Stimulated activated CD8-positive, alpha-beta memory T cell treated with anti-CD3 and anti-CD28 coated beads, Interleukin-4, amount 100 ng/mL, for 48 hours (primary cell): Measurements from ENCODE around the gene CIAO1.
"Not testable (repeated sequence)": the region's sequence is repeated elsewhere in the genome, so short reads cannot be mapped to it uniquely, and the experiment has no call there.

Experiments
- DNase-seq: peaks from one replicate; pipeline ENCODE4 v3.0.0-alpha.2; 2020

CIAO1 gene

DNA sequence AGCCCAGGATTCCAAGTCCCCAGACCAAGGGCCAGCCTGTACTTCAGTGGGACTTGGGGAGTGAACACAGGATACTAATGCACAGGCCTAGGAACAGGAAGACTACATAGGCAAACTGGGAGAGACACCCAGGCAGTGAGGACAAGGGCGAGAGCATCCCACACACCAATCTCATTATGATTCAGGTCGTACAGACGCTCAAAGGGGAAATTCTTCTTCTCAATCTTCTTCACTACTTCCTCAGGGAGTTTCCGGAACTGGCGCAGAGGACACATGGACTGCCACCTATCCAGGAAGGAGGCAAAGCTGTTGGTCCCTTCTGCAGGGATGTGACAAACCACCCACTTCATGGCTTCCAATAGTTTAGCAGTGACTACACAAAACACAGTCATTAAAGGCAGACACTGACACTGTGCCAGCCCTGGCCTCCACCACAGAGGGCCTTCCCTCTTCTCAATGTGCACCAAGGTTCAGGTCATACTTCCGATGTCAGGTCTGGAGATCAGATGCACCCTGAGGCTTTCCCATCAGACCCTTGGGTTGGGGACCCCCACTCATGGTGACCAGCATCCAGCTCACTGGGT lies 21.3 kb downstream of the CIAO1 start:
- no peak for DNase-seq

DNA sequence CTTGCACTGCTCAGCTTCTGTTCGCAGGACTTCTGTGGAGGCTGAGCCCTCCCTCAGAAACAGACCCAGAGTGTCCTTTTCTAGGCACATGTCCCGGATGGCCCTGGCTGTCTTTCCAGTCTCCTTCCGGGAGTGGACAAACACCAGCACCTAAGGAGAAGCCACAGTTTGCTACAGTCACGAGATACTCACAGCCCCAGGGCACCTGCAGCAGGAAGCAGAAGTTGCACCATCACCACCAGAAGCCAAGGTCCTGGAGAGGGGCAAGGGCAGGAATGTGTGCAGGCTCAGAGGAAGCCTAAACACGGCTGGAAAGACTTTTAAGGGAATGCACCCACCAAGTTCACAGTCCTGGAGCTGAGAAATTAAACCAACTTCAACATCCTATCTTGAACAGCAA lies 25.7 kb downstream of the CIAO1 start:
- DNase-seq: no peak

DNA sequence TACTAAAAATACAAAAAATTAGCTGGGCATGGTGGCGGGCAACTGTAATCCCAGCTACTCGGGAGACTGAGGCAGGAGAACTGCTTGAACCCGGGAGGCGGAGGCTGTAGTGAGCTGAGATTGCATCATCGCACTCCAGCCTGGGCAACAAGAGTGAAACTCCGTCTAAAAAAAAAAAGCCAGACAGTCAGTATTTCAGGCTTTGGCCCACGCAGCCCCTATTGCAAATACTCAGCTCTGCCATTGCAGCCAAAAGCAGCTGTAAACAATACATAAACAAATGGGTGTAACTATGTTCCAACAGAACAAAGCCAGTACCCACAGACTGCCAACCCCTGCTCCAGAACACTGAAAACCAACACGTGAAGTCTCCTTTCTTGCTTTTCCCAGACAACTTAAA lies 28.2 kb downstream of the CIAO1 start:
- not testable (repeated sequence) for DNase-seq

DNA sequence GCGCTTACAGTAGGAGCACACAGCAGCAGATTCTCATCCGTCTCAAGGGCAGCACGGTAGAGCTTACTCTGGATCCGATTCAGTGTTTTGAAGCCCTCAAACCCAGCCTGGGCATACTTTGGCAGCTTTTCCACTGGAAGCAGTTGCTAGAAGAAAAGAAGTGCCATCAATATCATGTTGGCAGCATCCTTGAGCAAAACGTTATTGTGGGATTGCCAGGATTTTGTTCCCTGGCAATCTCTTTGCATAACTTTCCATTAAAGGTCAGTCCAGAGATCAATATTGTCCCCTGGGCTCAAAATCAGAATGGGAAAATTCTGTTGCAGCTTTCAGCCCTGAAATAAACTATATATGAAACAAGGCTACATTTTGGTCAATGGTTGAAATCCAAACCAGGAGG lies 30.9 kb downstream of the CIAO1 start:
- no peak for DNase-seq

GRCh38 chr2:96301865-96302264 lies 35.8 kb downstream of the CIAO1 start:
- DNase-seq: no peak

- no peak for DNase-seq
Measured at GRCh38 chr2:96304606-96305005, 38.6 kb downstream of the CIAO1 start.

DNA sequence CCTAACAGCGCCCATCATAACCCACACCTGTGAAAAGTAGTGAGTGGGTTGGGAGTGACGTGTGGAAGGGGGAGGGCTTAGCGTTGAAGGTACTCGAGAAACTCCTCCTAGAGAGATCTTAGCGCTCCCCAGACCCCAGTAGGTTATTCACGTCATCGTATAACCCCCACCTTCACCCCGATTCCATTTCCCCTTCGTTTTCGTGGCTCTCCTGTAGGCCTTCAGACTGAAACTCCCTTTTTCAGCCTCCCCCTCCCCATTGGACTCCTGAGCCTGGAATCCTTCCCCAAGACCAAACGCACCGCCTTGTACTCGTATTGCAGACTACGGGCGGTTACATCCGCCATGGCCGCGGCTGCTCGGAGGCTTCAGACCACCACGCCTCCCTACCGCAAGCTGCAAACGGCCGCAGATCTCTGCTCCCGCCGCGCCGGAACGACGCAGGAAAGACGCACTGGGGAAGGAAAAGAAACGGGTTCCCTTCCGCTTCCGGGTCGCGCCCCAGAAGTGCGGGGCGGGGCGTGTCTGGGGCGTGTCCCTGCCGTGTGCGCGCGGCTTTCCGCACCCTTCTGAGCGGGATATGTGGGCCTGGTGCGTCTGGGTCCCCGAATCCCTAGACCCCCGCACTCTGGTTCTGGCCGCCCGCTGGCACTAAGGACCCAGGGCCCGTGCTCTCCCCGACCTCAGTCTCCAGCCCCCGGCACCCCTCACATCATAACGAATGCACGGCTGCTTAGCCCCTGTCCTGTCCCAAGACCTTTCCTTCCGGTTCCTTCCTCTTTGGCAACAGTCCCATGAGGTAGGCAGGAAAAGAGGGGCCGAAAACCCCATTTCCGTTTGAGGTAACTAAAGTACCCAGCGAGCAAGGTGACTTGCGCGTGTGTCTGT lies 39.3 kb downstream of the CIAO1 start, which contains the start of gene SNRNP200:
Gene SNRNP200, minus strand, starts transcription at position 456 of the 888 bp plus-strand sequence. Its CDS starts 109 bp downstream, at position 347.
- peak; percentile 95 for DNase-seq

GRCh38 chr2:96305979-96306308 lies 39.9 kb downstream of the CIAO1 start:
- no peak for DNase-seq

DNA sequence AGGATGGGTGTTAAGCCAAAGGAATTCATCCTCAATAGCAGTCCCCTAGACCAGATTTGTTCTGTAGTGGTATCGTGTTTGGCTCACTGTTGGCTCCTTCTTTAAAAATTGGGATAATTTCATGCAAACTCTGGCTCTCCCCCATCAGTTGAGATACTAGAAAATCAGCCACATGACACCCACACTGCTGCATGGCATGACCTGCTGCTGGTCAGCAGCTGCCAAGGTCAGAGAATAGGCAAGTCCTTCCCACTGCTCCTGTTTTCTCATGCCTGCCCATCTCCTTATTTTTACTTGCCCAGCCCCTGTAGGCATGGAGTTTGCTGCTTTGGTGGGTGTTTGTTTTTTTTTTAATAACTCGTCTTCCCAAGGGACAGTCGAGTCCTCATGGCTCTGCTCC lies 40.3 kb downstream of the CIAO1 start:
- no peak for DNase-seq

- no peak for DNase-seq
Measured at GRCh38 chr2:96308248-96308647, 42.2 kb downstream of the CIAO1 start.

DNA sequence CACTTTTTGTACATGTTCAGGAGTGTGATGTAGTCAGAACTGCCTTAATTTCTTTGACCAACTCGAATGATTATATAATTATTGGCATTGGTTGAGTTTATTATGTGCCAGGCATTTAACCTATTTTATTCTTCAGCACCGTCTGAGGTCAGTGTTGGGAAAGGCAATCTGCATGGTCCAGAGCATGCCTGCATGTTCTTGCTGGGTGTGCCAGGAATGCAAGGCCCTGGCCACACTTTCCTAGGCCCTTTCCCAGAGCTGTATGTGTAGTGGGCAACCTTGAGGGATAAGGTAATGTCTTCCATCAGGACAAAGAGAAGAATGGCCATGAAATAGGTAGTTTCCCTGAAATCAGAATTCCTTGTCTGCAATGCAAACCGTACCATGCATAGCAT lies 49.0 kb downstream of the CIAO1 start:
- no peak for DNase-seq

- DNase-seq: peak; percentile 49
Measured at GRCh38 chr2:96315400-96316071, 49.5 kb downstream of the CIAO1 start.

GRCh38 chr2:96316999-96317398 lies 51.0 kb downstream of the CIAO1 start:
- no peak for DNase-seq

DNA sequence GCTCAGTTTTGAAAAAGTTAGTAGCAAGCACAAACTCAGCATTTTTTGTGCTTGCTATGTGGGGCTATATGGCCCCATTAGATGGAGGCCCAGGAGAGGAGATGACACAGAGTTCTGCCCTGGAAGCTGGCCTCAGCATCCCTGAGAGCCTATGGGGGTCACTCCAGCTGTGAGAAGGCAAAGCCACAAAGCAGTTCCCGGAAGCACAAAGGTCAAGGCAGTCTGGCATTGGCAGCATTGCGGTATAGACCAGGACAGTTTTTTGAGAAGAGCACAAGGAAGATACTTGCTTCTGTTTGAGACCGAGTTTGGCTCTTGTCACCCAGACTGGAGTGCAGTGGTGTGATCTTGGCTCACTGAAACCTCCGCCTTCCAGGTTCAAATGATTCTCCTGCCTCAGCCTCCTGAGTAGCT lies 51.6 kb downstream of the CIAO1 start:
- no peak for DNase-seq

- DNase-seq: no peak
Measured at GRCh38 chr2:96318723-96319122, 52.7 kb downstream of the CIAO1 start.

DNA sequence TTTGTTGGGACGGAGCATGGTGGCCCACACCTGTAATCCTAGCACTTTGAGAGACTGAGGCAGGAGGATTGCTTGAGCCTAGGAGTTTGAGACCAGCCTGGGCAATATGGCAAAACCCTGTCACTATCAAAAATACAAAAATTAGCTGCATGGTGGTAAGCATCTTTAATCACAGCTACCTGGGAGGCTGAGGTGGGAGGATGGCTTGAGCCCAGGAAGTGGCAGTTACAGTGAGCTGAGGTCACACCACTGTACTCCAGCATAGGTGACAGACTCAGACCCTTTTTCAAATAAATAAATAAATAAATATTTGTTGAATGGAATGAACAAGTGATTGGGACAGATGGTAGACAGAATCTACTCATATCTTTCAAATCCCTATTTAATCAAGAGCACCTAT lies 53.4 kb downstream of the CIAO1 start:
- DNase-seq: no peak

GRCh38 chr2:96320326-96320725 lies 54.3 kb downstream of the CIAO1 start:
- no peak for DNase-seq

- DNase-seq: peak; percentile 62
Measured at GRCh38 chr2:96320728-96321622, 55.0 kb downstream of the CIAO1 start.
